Measurements from ENCODE around the gene NRXN3.

- TF ChIP-seq CTCF (IDR thresholded peaks at IDR 0.05; ENCODE audit: poor library complexity, severe bottlenecking) = no peak
- TF ChIP-seq EP300 (conservative IDR thresholded peaks at IDR 0.05; ENCODE audit: poor library complexity, severe bottlenecking) = no peak
- no peak for TF ChIP-seq POLR2AphosphoS5 (IDR thresholded peaks at IDR 0.05)
- no peak for TF ChIP-seq EZH2 (IDR thresholded peaks at IDR 0.05; ENCODE audit: borderline replicate concordance, insufficient read depth, low read length, poor library complexity, severe bottlenecking)
- no peak for TF ChIP-seq MXI1 (conservative IDR thresholded peaks at IDR 0.05; ENCODE audit: poor library complexity, severe bottlenecking)
- TF ChIP-seq, protein P1, sequence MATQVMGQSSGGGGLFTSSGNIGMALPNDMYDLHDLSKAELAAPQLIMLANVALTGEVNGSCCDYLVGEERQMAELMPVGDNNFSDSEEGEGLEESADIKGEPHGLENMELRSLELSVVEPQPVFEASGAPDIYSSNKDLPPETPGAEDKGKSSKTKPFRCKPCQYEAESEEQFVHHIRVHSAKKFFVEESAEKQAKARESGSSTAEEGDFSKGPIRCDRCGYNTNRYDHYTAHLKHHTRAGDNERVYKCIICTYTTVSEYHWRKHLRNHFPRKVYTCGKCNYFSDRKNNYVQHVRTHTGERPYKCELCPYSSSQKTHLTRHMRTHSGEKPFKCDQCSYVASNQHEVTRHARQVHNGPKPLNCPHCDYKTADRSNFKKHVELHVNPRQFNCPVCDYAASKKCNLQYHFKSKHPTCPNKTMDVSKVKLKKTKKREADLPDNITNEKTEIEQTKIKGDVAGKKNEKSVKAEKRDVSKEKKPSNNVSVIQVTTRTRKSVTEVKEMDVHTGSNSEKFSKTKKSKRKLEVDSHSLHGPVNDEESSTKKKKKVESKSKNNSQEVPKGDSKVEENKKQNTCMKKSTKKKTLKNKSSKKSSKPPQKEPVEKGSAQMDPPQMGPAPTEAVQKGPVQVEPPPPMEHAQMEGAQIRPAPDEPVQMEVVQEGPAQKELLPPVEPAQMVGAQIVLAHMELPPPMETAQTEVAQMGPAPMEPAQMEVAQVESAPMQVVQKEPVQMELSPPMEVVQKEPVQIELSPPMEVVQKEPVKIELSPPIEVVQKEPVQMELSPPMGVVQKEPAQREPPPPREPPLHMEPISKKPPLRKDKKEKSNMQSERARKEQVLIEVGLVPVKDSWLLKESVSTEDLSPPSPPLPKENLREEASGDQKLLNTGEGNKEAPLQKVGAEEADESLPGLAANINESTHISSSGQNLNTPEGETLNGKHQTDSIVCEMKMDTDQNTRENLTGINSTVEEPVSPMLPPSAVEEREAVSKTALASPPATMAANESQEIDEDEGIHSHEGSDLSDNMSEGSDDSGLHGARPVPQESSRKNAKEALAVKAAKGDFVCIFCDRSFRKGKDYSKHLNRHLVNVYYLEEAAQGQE (IDR thresholded peaks at IDR 0.05; ENCODE audit: borderline replicate concordance) = no peak
- no peak for TF ChIP-seq TAF1 (IDR thresholded peaks at IDR 0.05; ENCODE audit: low read depth)
- no peak for TF ChIP-seq SMC3 (conservative IDR thresholded peaks at IDR 0.05; ENCODE audit: poor library complexity)
Measured at GRCh38 chr14:79570648-79571047, 1400.5 kb downstream of the NRXN3 start.
